GM21423 (cell line): ENCODE data around the gene ATP5F1D.

Source experiments
- ATAC-seq: cut with Tn5 transposase; IDR thresholded peaks from one replicate; pipeline ENCODE4 v1.9.1; 2021; ENCODE audit warnings: mild to moderate bottlenecking, moderate library complexity; ENCODE audit not compliant: unreplicated experiment

The ATP5F1D gene

DNA sequence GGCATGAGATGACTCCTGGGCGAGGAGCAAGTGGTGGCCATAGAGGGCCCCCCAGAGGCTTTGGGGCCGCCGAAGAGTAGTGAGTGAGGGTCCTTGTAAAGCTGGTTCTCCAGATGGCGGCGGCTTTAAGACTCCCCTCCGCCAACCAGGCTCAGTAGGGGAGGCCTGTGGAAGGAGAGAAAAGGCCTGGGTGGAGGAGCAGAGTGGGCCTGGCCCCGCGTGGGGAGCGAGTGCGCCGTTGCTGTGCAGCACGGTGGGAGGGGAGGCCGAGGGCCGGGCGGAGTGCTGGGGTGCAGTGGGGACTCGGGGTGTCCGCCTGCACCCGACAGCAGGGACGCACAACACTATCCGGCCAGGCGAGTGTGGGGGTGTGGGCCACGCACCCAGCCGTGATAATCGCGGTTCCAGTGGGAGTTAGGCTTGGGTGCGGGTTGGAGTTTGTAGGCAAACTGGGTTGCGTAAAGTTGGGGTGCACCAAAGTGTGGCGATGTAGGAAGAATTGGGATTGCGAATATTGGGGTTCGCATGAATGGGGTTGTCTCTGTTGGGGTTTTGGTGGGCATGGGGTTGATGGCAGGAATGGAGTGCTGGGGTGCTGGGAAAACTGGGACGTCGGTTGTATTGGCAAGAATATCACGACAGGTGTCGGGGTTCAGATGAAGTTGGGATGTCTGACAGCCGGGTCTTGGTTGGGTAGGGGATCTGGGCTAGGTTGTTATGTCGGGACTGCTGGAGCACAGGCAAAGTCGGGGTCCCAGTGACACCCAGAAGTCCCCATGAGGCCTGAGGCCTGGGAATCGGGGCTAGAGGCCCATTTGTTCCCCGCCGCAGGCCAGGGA is 26.9 kb downstream of the ATP5F1D start:
- ATAC-seq, result no peak

GRCh38 chr19:1269065-1269477 is 27.5 kb downstream of the ATP5F1D start, which contains the start of gene CIRBP:
Gene CIRBP (plus strand): TSS chr19:1269332. CDS start chr19:1270934, 1,602 bp downstream.
- ATAC-seq, result peak; percentile 48

- ATAC-seq, result peak; percentile 20
Observed at GRCh38 chr19:1269478-1270212, 28.1 kb downstream of the ATP5F1D start.

DNA sequence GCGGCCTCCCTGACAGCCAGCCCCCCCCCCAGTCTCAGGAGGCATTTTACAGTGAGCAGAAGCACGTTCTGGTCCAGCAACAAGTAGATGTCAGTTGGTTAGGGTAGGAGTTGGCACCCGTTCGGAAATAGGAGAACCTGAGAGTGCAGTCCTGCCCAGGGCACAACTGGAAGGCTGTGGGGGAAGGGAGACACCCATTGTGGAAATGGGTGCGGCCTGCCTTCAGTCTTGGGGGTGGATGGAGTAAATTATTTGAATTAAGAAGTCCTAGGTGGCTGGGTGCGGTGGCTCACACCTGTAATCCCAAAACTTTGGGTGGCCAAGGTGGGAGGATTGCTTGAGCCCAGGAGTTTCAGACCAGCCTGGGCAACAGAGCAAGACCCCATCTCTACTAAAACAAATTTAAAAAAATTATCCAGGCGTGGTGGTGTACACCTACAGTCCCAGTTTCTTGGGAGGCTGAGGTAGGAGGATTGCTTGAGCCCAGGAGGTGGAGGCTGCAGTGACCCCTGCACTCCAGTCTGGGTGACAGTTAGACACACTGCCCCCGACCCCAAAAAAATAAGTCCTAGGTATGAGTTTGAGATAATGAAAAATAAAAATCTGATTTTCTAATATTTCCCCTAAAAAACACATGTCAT is 28.8 kb downstream of the ATP5F1D start:
- ATAC-seq, result no peak

- ATAC-seq, result no peak
Observed at GRCh38 chr19:1270854-1271527, 29.4 kb downstream of the ATP5F1D start.

DNA sequence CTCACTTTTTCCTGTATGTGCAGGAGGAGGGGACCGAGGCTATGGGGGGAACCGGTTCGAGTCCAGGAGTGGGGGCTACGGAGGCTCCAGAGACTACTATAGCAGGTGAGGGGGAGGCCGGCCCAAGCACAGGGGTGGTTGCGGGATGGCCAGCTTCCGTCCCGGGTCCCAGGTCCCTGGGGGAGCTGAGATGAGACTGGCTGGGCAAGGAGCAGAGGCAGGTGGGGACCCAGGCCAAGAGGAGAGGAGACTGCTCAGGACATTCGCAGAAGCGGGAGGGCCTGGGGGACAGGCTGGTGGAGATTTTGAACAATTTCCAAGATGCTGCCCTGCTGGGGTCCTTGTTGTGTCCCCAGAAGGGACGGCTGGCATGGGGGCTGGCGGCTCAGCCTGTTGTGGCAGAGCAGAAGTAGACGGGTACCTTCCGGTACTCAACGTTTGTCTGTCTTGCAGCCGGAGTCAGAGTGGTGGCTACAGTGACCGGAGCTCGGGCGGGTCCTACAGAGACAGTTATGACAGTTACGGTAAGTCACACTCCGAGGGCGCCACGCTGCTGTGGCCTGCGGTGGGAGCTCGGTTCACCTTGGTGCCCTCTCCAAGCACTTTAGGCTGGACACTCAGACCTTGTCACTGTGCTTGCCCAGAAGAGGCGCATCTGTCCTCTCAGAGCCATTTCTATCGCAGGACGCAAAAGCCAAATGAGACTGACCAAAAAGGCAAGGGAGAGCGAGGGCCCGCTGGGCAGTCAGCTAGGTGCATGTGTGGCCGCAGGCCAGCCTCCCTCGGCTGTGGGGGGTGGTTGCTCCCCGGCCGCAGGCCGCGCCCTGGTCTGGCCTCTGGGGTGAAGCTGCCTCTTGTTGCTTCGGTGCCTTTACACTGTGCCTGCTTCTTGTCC is 30.2 kb downstream of the ATP5F1D start:
- no peak for ATAC-seq

DNA sequence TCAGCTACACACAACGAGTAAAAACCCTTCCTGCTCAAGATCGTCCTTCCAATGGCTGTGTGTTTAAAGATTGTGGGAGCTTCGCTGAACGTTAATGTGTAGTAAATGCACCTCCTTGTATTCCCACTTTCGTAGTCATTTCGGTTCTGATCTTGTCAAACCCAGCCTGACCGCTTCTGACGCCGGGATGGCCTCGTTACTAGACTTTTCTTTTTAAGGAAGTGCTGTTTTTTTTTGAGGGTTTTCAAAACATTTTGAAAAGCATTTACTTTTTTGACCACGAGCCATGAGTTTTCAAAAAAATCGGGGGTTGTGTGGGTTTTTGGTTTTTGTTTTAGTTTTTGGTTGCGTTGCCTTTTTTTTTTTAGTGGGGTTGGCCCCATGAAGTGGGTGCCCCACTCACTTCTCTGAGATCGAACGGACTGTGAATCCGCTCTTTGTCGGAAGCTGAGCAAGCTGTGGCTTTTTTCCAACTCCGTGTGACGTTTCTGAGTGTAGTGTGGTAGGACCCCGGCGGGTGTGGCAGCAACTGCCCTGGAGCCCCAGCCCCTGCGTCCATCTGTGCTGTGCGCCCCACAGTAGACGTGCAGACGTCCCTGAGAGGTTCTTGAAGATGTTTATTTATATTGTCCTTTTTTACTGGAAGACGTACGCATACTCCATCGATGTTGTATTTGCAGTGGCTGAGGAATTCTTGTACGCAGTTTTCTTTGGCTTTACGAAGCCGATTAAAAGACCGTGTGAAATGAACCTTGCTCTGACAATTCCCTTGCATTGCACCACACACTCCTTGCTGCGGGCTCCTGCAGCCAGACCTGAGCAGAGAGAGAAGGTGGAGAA is 31.1 kb downstream of the ATP5F1D start:
- no peak for ATAC-seq

DNA sequence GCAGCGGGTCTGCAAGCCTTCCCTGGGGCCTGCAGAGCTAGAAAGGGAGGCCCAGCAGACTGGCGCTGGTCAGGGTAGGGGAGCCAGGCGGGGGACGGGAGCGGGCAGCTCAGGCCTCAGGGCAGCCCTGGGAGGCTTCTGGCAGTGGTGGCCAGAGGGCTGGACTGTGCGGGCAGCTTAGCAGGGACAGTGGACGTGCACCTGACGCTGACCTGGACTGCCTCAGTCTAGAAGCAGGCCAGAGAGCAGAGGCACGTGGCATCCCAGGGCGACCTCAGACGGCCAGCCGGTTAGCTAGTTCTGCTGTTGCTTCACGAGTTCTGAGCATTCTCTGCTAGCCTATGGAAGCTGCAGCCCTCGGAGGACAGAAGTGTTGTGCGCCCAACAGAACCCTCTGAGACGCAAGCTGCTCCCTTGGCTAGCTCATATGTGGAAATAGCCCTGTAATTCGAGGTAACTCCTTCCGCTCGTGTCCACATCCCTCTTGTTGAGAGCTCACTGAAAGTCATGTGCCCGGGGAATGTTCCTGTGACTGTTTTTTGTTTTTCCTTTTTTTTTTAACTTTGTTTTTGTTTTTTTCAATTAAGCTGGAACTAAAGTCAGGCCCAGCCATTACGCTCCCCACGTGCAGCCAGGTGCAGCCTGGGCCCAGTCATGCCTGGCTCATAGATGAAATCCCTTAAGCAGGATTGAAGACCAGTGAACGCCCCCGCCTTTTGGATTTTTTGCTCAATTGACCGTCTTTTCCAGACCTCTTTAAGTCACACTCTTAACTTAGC is 31.9 kb downstream of the ATP5F1D start:
- no peak for ATAC-seq

GRCh38 chr19:1274081-1274851 is 32.7 kb downstream of the ATP5F1D start:
- ATAC-seq, result no peak

GRCh38 chr19:1274852-1275259 is 33.3 kb downstream of the ATP5F1D start:
- no peak for ATAC-seq

DNA sequence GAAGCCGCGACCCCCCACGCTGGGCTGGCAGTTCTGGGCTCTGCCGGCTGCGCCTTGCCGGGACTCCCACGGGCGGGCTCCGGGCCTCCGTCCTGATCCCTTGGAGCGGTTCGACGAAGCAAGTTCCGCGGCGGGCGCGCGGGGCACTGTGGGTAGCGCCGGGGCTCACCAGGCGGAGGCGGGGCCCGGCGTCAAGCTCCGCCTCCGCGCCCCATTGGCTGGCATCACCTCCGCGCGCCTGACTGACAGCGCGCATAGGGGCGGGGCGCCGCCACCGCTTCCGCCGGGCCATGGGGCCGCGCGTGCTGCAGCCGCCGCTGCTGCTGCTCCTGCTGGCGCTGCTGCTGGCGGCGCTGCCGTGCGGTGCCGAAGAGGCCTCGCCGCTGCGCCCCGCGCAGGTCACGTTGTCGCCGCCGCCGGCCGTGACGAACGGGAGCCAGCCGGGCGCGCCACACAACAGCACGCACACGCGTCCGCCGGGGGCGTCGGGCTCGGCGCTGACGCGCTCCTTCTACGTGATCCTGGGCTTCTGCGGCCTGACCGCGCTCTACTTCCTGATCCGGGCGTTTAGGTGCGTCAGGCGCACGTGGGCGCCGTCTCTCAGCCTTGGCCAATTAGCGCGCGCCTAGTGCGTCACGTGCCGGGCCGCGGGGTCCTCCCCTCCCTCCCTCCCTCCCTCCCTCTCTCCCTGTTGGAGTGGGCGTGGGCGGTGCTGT is 33.9 kb downstream of the ATP5F1D start, which contains the start of gene FAM174C:
Gene FAM174C, plus strand, starts transcription at position 271 of the 716 bp plus-strand sequence. Its CDS starts 20 bp downstream, at position 291.
- peak; percentile 64 for ATAC-seq

DNA sequence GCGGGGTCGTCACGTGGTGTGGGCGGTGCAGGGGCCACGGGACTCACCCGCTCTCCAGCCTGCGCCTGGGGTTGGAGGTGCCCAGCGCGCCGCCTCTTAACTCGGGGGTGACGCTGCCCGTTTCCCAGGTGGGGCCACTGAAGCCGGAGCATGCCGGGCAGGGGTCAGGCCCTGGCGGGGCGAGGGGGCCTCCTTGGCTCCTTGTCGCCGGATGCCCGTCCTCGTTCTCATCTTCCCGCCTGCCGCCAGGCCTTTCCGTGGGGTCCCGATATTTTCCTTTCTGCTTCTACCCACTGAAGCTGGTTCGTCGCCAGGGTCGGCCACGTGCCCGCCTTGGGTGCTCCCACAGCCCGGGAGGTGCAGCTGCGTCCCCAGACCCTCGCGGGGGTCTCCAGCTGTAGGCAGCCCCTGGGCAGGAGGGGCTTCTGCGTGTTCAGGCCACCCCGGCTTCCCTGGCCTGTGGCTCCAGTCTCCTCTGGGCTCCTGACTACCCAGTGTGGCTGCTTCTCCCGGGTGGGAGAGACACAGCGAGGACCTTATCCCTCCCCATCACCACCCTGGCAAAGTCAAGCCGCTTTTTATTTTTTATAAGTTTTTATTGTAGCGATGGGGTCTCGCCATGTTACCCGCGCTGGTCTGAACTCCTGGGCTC is 34.6 kb downstream of the ATP5F1D start:
- no peak for ATAC-seq

GRCh38 chr19:1276628-1277022 is 35.1 kb downstream of the ATP5F1D start:
- ATAC-seq, result no peak

DNA sequence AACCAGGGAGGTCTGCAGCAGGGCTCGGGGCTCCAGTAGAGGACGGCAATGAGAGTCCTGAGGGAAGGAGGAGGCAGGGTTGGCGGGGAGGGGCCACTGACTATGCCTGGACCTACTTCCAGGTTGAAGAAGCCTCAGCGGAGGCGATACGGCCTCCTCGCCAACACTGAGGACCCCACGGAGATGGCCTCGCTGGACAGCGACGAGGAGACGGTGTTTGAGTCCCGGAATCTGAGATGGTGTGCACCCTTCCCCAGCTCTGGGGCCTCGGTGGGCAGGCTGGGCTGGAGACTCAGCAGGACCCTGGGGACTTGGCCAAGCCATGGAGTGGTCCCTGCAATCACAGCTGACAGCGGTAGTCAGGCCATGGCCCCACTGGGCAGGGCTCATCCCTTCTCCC is 35.5 kb downstream of the ATP5F1D start:
- no peak for ATAC-seq

- ATAC-seq, result no peak
Observed at GRCh38 chr19:1278074-1278473, 36.5 kb downstream of the ATP5F1D start.
